HG03571 (cell line): ENCODE measurements around the gene TEKT5.
"Not testable (repeated sequence)": the region's sequence is repeated elsewhere in the genome, so short reads cannot be mapped to it uniquely, and the experiment has no call there.

Source experiments
- ATAC-seq: cut with Tn5 transposase; IDR thresholded peaks from one replicate; pipeline ENCODE4 v1.9.1; 2021; ENCODE audit not compliant: unreplicated experiment

Gene TEKT5

GRCh38 chr16:10637337-10638037, 57.2 kb downstream of the TEKT5 start:
- ATAC-seq: no peak

- ATAC-seq: no peak
Observed at GRCh38 chr16:10635365-10636021, 59.2 kb downstream of the TEKT5 start.

GRCh38 chr16:10633429-10633828, 61.3 kb downstream of the TEKT5 start:
- not testable (repeated sequence) for ATAC-seq

GRCh38 chr16:10631886-10632285, 62.8 kb downstream of the TEKT5 start:
- no peak for ATAC-seq

GRCh38 chr16:10629592-10629963, 65.2 kb downstream of the TEKT5 start:
- no peak for ATAC-seq

- no peak for ATAC-seq
Observed at GRCh38 chr16:10625595-10626357, 69.0 kb downstream of the TEKT5 start.

GRCh38 chr16:10624527-10624926, 70.2 kb downstream of the TEKT5 start:
- ATAC-seq: no peak

- no peak for ATAC-seq
Observed at GRCh38 chr16:10623059-10623458, 71.7 kb downstream of the TEKT5 start.

- no peak for ATAC-seq
Observed at GRCh38 chr16:10622036-10622921, 72.5 kb downstream of the TEKT5 start.

GRCh38 chr16:10621216-10621949, 73.3 kb downstream of the TEKT5 start:
- ATAC-seq: not testable (repeated sequence)

GRCh38 chr16:10620120-10620519, 74.6 kb downstream of the TEKT5 start:
- no peak for ATAC-seq

GRCh38 chr16:10619271-10619849, 75.4 kb downstream of the TEKT5 start:
- no peak for ATAC-seq

- ATAC-seq: no peak
Observed at GRCh38 chr16:10618710-10619209, 76.0 kb downstream of the TEKT5 start.

- ATAC-seq: no peak
Observed at GRCh38 chr16:10617662-10618420, 76.9 kb downstream of the TEKT5 start.

GRCh38 chr16:10616756-10617640, 77.7 kb downstream of the TEKT5 start:
- no peak for ATAC-seq

GRCh38 chr16:10616419-10616755, 78.3 kb downstream of the TEKT5 start:
- no peak for ATAC-seq

GRCh38 chr16:10614685-10615084, 80.0 kb downstream of the TEKT5 start:
- ATAC-seq: no peak

GRCh38 chr16:10613785-10614485, 80.8 kb downstream of the TEKT5 start:
- ATAC-seq: no peak
